ENCODE measurements around the gene PHKA2. TPM values are rescaled to one million over a fixed set of nuclear protein-coding genes. Genes with fewer than 3 reads are reported as not detected.

Gene PHKA2
- total RNA-seq, 3 donors from 2014 or later (not counting 1 experiment from before 2014, with no cell fraction given), result 34.2 to 45.9 (median 35.1) TPM

- H3K4me1 ChIP-seq (ENCODE audit: control insufficient read depth, insufficient read depth, low read length), result no peaks in the 10 kb centered on the region
- Mint-ChIP-seq H3K27me3 (ENCODE audit: low read depth in 2 of 2) (peaks cover 0 to 3% of the 10 kb centered on the region in 2 donors), H3K4me3 (no peak overlapping the region), H3K36me3 (no peaks in the 10 kb centered on the region), H3K4me1 (peaks cover 0 to under 1% of the 10 kb centered on the region in 2 donors), H3K27ac (no peak overlapping the region), H3K9me3 (no peaks in the 10 kb centered on the region)
- intact Hi-C loops (cut with micrococcal nuclease), result no loop called here
- no peaks in the 10 kb centered on the region for H3K9me3 ChIP-seq (ENCODE audit: control insufficient read depth, insufficient read depth, low read length)
- H3K36me3 ChIP-seq (ENCODE audit: control insufficient read depth, insufficient read depth, low read length), result no peaks in the 10 kb centered on the region
- H3K4me3 ChIP-seq (ENCODE audit: low read length), result no peak overlapping the region
- H3K27ac ChIP-seq (ENCODE audit: low read length), result no peak overlapping the region
- no peak for ATAC-seq
- 88% methylated on average over 9 of the region's 9 CpGs for WGBS (ENCODE audit: insufficient coverage)
- TF ChIP-seq, protein P1, sequence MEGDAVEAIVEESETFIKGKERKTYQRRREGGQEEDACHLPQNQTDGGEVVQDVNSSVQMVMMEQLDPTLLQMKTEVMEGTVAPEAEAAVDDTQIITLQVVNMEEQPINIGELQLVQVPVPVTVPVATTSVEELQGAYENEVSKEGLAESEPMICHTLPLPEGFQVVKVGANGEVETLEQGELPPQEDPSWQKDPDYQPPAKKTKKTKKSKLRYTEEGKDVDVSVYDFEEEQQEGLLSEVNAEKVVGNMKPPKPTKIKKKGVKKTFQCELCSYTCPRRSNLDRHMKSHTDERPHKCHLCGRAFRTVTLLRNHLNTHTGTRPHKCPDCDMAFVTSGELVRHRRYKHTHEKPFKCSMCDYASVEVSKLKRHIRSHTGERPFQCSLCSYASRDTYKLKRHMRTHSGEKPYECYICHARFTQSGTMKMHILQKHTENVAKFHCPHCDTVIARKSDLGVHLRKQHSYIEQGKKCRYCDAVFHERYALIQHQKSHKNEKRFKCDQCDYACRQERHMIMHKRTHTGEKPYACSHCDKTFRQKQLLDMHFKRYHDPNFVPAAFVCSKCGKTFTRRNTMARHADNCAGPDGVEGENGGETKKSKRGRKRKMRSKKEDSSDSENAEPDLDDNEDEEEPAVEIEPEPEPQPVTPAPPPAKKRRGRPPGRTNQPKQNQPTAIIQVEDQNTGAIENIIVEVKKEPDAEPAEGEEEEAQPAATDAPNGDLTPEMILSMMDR (IDR thresholded peaks at IDR 0.05), result no peak
- DNase-seq, result no peak
- no peaks in the 10 kb centered on the region for H3K27me3 ChIP-seq (ENCODE audit: control insufficient read depth, insufficient read depth, low read length)
These were observed 104.8 kb downstream of the PHKA2 start for GRCh38 chrX:18879144-18879543.

GRCh38 chrX:18877469-18877868 lies 106.4 kb downstream of the PHKA2 start:
- Mint-ChIP-seq H3K27ac (no peak overlapping the region), H3K36me3 (no peaks in the 10 kb centered on the region), H3K9me3 (no peaks in the 10 kb centered on the region), H3K4me3 (no peak overlapping the region), H3K27me3 (ENCODE audit: low read depth in 2 of 2) (peaks cover 0 to 3% of the 10 kb centered on the region in 2 donors), H3K4me1 (no peaks in the 10 kb centered on the region)
- 88% methylated on average over 5 of the region's 7 CpGs for WGBS (ENCODE audit: insufficient coverage)
- DNase-seq (no peak), ATAC-seq (no peak)
- intact Hi-C loops (cut with micrococcal nuclease), result no loop called here
- Histone ChIP-seq H3K27ac (ENCODE audit: low read length) (no peak overlapping the region), H3K36me3 (ENCODE audit: control insufficient read depth, insufficient read depth, low read length) (no peaks in the 10 kb centered on the region), H3K4me1 (ENCODE audit: control insufficient read depth, insufficient read depth, low read length) (no peaks in the 10 kb centered on the region), H3K4me3 (ENCODE audit: low read length) (no peak overlapping the region), H3K27me3 (ENCODE audit: control insufficient read depth, insufficient read depth, low read length) (no peaks in the 10 kb centered on the region), H3K9me3 (ENCODE audit: control insufficient read depth, insufficient read depth, low read length) (no peaks in the 10 kb centered on the region)
- TF ChIP-seq, protein P1 (IDR thresholded peaks at IDR 0.05), result no peak

GRCh38 chrX:18875256-18875878 lies 108.5 kb downstream of the PHKA2 start:
- intact Hi-C loops (cut with micrococcal nuclease), result no loop called here
- Histone ChIP-seq H3K4me3 (ENCODE audit: low read length) (no peak overlapping the region), H3K36me3 (ENCODE audit: control insufficient read depth, insufficient read depth, low read length) (no peaks in the 10 kb centered on the region), H3K27me3 (ENCODE audit: control insufficient read depth, insufficient read depth, low read length) (no peaks in the 10 kb centered on the region), H3K9me3 (ENCODE audit: control insufficient read depth, insufficient read depth, low read length) (no peaks in the 10 kb centered on the region), H3K4me1 (ENCODE audit: control insufficient read depth, insufficient read depth, low read length) (no peaks in the 10 kb centered on the region), H3K27ac (ENCODE audit: low read length) (no peak overlapping the region)
- H3K4me3 Mint-ChIP-seq, result no peak overlapping the region
- no peaks in the 10 kb centered on the region for H3K4me1 Mint-ChIP-seq
- H3K27ac Mint-ChIP-seq, result no peak overlapping the region
- ATAC-seq (no peak), DNase-seq (no peak)
- H3K36me3 Mint-ChIP-seq, result no peaks in the 10 kb centered on the region
- TF ChIP-seq, protein P1 (IDR thresholded peaks at IDR 0.05), result no peak
- H3K9me3 Mint-ChIP-seq, result no peaks in the 10 kb centered on the region
- 84% methylated on average over 12 of the region's 15 CpGs for WGBS (ENCODE audit: insufficient coverage)
- H3K27me3 Mint-ChIP-seq (ENCODE audit: low read depth in 2 of 2), result peaks cover 0 to 3% of the 10 kb centered on the region in 2 donors

Data from natural killer cell (primary cell).